Ishikawa (cell line): Measurements from ENCODE around the gene TEX29.

Experiments
- CEBPB ChIP-seq: IDR thresholded peaks from 2 replicates; pipeline ENCODE4 v1.6.1; 2012
- EP300 ChIP-seq: IDR thresholded peaks from 2 replicates; pipeline ENCODE4 v1.6.1; 2012; ENCODE audit warnings: borderline replicate concordance
- NFIC ChIP-seq: IDR thresholded peaks from 2 replicates; pipeline ENCODE4 v1.6.1; 2012
- TEAD4 ChIP-seq: IDR thresholded peaks from 2 replicates; pipeline ENCODE4 v1.6.1; 2012
- USF1 ChIP-seq: IDR thresholded peaks from 2 replicates; pipeline ENCODE4 v1.6.1; 2012
- YY1 ChIP-seq: IDR thresholded peaks from 2 replicates; pipeline ENCODE4 v1.6.1; 2012; ENCODE audit warnings: low read depth
- TF ChIP-seq, protein P1 (sequence below): IDR thresholded peaks from 2 replicates; pipeline ENCODE4 v1.6.1; 2012
- TF ChIP-seq, protein P2 (sequence below): IDR thresholded peaks from 2 replicates; pipeline ENCODE4 v1.6.1; 2012; ENCODE audit warnings: low read depth, mild to moderate bottlenecking

GRCh38 chr13:111392486-111392885, 72.0 kb downstream of the TEX29 start:
- TF ChIP-seq, protein P1, sequence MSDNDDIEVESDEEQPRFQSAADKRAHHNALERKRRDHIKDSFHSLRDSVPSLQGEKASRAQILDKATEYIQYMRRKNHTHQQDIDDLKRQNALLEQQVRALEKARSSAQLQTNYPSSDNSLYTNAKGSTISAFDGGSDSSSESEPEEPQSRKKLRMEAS = no peak
- TF ChIP-seq USF1 (no peak), EP300 (no peak), CEBPB (no peak), TEAD4 (no peak), NFIC (no peak), YY1 (no peak)
- TF ChIP-seq, protein P2, sequence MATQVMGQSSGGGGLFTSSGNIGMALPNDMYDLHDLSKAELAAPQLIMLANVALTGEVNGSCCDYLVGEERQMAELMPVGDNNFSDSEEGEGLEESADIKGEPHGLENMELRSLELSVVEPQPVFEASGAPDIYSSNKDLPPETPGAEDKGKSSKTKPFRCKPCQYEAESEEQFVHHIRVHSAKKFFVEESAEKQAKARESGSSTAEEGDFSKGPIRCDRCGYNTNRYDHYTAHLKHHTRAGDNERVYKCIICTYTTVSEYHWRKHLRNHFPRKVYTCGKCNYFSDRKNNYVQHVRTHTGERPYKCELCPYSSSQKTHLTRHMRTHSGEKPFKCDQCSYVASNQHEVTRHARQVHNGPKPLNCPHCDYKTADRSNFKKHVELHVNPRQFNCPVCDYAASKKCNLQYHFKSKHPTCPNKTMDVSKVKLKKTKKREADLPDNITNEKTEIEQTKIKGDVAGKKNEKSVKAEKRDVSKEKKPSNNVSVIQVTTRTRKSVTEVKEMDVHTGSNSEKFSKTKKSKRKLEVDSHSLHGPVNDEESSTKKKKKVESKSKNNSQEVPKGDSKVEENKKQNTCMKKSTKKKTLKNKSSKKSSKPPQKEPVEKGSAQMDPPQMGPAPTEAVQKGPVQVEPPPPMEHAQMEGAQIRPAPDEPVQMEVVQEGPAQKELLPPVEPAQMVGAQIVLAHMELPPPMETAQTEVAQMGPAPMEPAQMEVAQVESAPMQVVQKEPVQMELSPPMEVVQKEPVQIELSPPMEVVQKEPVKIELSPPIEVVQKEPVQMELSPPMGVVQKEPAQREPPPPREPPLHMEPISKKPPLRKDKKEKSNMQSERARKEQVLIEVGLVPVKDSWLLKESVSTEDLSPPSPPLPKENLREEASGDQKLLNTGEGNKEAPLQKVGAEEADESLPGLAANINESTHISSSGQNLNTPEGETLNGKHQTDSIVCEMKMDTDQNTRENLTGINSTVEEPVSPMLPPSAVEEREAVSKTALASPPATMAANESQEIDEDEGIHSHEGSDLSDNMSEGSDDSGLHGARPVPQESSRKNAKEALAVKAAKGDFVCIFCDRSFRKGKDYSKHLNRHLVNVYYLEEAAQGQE = no peak
